Aorta (tissue), 5 donors: ENCODE measurements around the gene ANKS1B. TPM values are rescaled to one million over a fixed set of nuclear protein-coding genes. Genes with fewer than 3 reads are reported as not detected.
"Not testable (repeated sequence)": the region's sequence is repeated elsewhere in the genome, so short reads cannot be mapped to it uniquely, and the experiment has no call there.

Experiments
- ATAC-seq: fragments of 200-7000 bp; cut with Tn5 transposase; one replicate; pipeline ENCODE4 v1.9.1; 2022; ENCODE audit warnings: moderate library complexity; ENCODE audit not compliant: low FRiP score
- DNase-seq, 2 donors: peaks; one replicate each; pipeline ENCODE4 v3.0.0-alpha.2; 2020
- H3K27ac ChIP-seq, 2 donors: one replicate each; pipeline ENCODE4 v1.5.1; 2013; ENCODE audit warnings: low read length in 2 of 2, mild to moderate bottlenecking in 2 of 2, moderate library complexity in 2 of 2, control low read depth in 1 of 2, inconsistent platforms in 1 of 2, low read depth in 1 of 2
- H3K27me3 ChIP-seq, 2 donors: one replicate each; pipeline ENCODE4 v1.6.1; 2013; ENCODE audit warnings: control low read depth in 1 of 2, low read length in 1 of 2, mild to moderate bottlenecking in 1 of 2, moderate library complexity in 1 of 2; ENCODE audit not compliant: insufficient read depth in 2 of 2, control insufficient read depth in 1 of 2
- H3K36me3 ChIP-seq, 2 donors: one replicate each; pipeline ENCODE4 v1.6.1; 2013; ENCODE audit warnings: control low read depth in 1 of 2, low read length in 1 of 2, mild to moderate bottlenecking in 1 of 2; ENCODE audit not compliant: insufficient read depth in 2 of 2, control insufficient read depth in 1 of 2
- H3K4me1 ChIP-seq, 2 donors: one replicate each; pipeline ENCODE4 v1.6.1; 2013; ENCODE audit warnings: low read length in 2 of 2, control low read depth in 1 of 2, mild to moderate bottlenecking in 1 of 2, moderate library complexity in 1 of 2; ENCODE audit not compliant: insufficient read depth in 2 of 2, control insufficient read depth in 1 of 2
- H3K4me3 ChIP-seq, 2 donors: one replicate each; pipeline ENCODE4 v1.5.1; 2013; ENCODE audit warnings: low read length in 2 of 2, control low read depth in 1 of 2, mild to moderate bottlenecking in 1 of 2
- H3K9me3 ChIP-seq: one replicate; pipeline ENCODE4 v1.6.1; 2013; ENCODE audit warnings: mild to moderate bottlenecking, low read length; ENCODE audit not compliant: control insufficient read depth
- WGBS, 2 donors: extraction: QIAGEN DNeasy Blood & Tissue Kit; methylation state at CpG; one replicate each; pipeline ENCODE4 v1.1.7; 2013; 5-methylcytosine and 5-hydroxymethylcytosine counted together
- intact Hi-C, 2 donors: fragments of 100-400 bp; cut with DNase I; formaldehyde crosslinking; loops; one replicate each; pipeline versions ENCODE4 v1.14.2 to v1.15.0; 2022
- polyA plus RNA-seq, 2 donors: library from polyadenylated mRNA; stranded (reverse); fragments of 200-250 nt; gene quantifications; one replicate each; pipeline ENCODE4 v1.2.3, GENCODE V29; 2013
- total RNA-seq, 2 donors: library from RNA; stranded (reverse); fragmentation: NEBNext Ultra II Directional; extraction: Animal tissue kit (Norgen Biotek cat#: 25700); gene quantifications; one replicate each; pipeline ENCODE4 v1.2.1, GENCODE V29; 2021
- donor health status: healthy with polysubstance abuse.
- donor health status: Bipolar disorder and iron deficiency.
- donor health status: DM: no; HTN: no; CAD: no.
- donor health status: DM: no; HTN: no; CAD: no.
- donor health status: DM: yes; HTN: yes; CAD: no.

ANKS1B gene
- total and polyA plus RNA-seq, 4 donors = 3.0 to 37.0 (median 17.8) TPM

- H3K4me3 ChIP-seq = no peak overlapping the region
- no peaks in the 10 kb centered on the region for H3K27me3 ChIP-seq
- DNase-seq (no peak), ATAC-seq (no peak)
- intact Hi-C loops = no loop called here
- 54 to 56% methylated on average over 5 of the region's 5 CpGs for WGBS, 2 donors
- H3K9me3 ChIP-seq = no peaks in the 10 kb centered on the region
- no peak overlapping the region for H3K27ac ChIP-seq
- H3K36me3 ChIP-seq = peaks cover 0 to 2% of the 10 kb centered on the region in 2 donors
- peaks cover 0 to 2% of the 10 kb centered on the region in 2 donors for H3K4me1 ChIP-seq
Observed at GRCh38 chr12:99334285-99335056, 650.3 kb downstream of the ANKS1B start.

GRCh38 chr12:99332936-99333591 lies 651.7 kb downstream of the ANKS1B start:
- Histone ChIP-seq H3K27me3 (no peaks in the 10 kb centered on the region), H3K9me3 (no peaks in the 10 kb centered on the region), H3K4me3 (no peak overlapping the region), H3K36me3 (no peaks in the 10 kb centered on the region), H3K4me1 (peaks cover 0 to 2% of the 10 kb centered on the region in 2 donors), H3K27ac (no peak overlapping the region)
- DNase-seq (no peak), ATAC-seq (no peak)
- intact Hi-C loops = no loop called here
- WGBS, 2 donors = 31 to 35% methylated on average over 2 of the region's 2 CpGs

GRCh38 chr12:99330216-99330615 lies 654.5 kb downstream of the ANKS1B start:
- no peak for ATAC-seq
- Histone ChIP-seq H3K27ac (no peak overlapping the region), H3K4me3 (no peak overlapping the region), H3K9me3 (no peaks in the 10 kb centered on the region), H3K4me1 (peaks cover 0 to 2% of the 10 kb centered on the region in 2 donors), H3K36me3 (peaks cover 0 to 2% of the 10 kb centered on the region in 2 donors), H3K27me3 (no peaks in the 10 kb centered on the region)
- no peak for DNase-seq
- intact Hi-C loops = no loop called here
- WGBS, 2 donors = 13 to 20% methylated on average over 1 of the region's 1 CpG

GRCh38 chr12:99321210-99321609 lies 663.5 kb downstream of the ANKS1B start:
- DNase-seq, H3K27me3 ChIP-seq, H3K9me3 ChIP-seq, intact Hi-C loops, H3K27ac ChIP-seq, H3K36me3 ChIP-seq, ATAC-seq, H3K4me1 ChIP-seq, H3K4me3 ChIP-seq: not testable (repeated sequence)
- 95 to 96% methylated on average over 9 of the region's 9 CpGs for WGBS, 2 donors

- no peaks in the 10 kb centered on the region for H3K9me3 ChIP-seq
- intact Hi-C loops = no loop called here
- no peak overlapping the region for H3K4me3 ChIP-seq
- H3K27me3 ChIP-seq = no peaks in the 10 kb centered on the region
- no peaks in the 10 kb centered on the region for H3K4me1 ChIP-seq
- WGBS, 2 donors = 94 to 97% methylated on average over 1 of the region's 1 CpG
- no peaks in the 10 kb centered on the region for H3K36me3 ChIP-seq
- ATAC-seq = no peak
- DNase-seq = no peak
- H3K27ac ChIP-seq = no peak overlapping the region
Observed at GRCh38 chr12:99311373-99311772, 673.4 kb downstream of the ANKS1B start.

- no peak overlapping the region for H3K27ac ChIP-seq
- H3K36me3 ChIP-seq = no peaks in the 10 kb centered on the region
- H3K27me3 ChIP-seq = no peaks in the 10 kb centered on the region
- DNase-seq (no peak), ATAC-seq (no peak)
- intact Hi-C loops = no loop called here
- no peaks in the 10 kb centered on the region for H3K9me3 ChIP-seq
- 55 to 57% methylated on average over 2 of the region's 2 CpGs for WGBS, 2 donors
- H3K4me1 ChIP-seq = no peaks in the 10 kb centered on the region
- no peak overlapping the region for H3K4me3 ChIP-seq
Observed at GRCh38 chr12:99309812-99310211, 674.9 kb downstream of the ANKS1B start.

GRCh38 chr12:99302874-99303273 lies 681.9 kb downstream of the ANKS1B start:
- ATAC-seq (no peak), DNase-seq (no peak)
- no peaks in the 10 kb centered on the region for H3K27me3 ChIP-seq
- H3K36me3 ChIP-seq = no peaks in the 10 kb centered on the region
- H3K4me3 ChIP-seq = no peak overlapping the region
- H3K4me1 ChIP-seq = no peaks in the 10 kb centered on the region
- no peak overlapping the region for H3K27ac ChIP-seq
- 74 to 84% methylated on average over 2 of the region's 2 CpGs for WGBS, 2 donors
- intact Hi-C loops = no loop called here
- H3K9me3 ChIP-seq = no peaks in the 10 kb centered on the region

- no peak for ATAC-seq
- Histone ChIP-seq H3K4me1 (no peaks in the 10 kb centered on the region), H3K27ac (no peak overlapping the region), H3K9me3 (no peaks in the 10 kb centered on the region), H3K27me3 (no peaks in the 10 kb centered on the region), H3K4me3 (no peak overlapping the region), H3K36me3 (no peaks in the 10 kb centered on the region)
- DNase-seq = no peak
- whole genome bisulfite sequencing, 2 donors = 82 to 89% methylated on average over 1 of the region's 1 CpG
- intact Hi-C loops = no loop called here
Observed at GRCh38 chr12:99287136-99287535, 697.6 kb downstream of the ANKS1B start.

- Histone ChIP-seq H3K27ac (no peak overlapping the region), H3K4me1 (no peaks in the 10 kb centered on the region), H3K4me3 (no peak overlapping the region), H3K27me3 (no peaks in the 10 kb centered on the region), H3K36me3 (no peaks in the 10 kb centered on the region), H3K9me3 (no peaks in the 10 kb centered on the region)
- intact Hi-C loops = no loop called here
- WGBS, 2 donors = 97 to 100% methylated on average over 1 of the region's 1 CpG
- no peak for DNase-seq
- no peak for ATAC-seq
Observed at GRCh38 chr12:99284161-99284560, 700.6 kb downstream of the ANKS1B start.
